ENCODE data around the gene PCDHA1.

DNA sequence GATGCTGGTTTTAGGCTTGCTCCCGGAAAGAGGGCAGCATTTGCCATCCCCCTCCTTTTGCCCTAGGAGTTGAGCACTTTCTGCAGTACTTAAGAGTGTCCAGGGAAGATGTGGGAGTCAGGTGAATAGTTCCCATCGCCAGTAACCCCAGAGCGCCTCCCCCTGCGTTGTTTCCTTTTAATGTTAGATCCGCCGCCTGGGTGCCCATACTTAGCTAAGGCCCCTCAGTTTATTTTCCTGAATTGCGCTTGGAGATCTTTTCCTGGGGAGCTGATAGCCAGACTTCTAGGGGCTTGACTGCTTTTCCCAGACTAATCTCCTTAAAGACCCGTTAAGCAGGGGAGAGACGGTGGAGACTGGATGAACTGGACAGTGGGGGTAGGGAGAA, 180.0 kb downstream of the PCDHA1 start:
- TF ChIP-seq, protein P1, sequence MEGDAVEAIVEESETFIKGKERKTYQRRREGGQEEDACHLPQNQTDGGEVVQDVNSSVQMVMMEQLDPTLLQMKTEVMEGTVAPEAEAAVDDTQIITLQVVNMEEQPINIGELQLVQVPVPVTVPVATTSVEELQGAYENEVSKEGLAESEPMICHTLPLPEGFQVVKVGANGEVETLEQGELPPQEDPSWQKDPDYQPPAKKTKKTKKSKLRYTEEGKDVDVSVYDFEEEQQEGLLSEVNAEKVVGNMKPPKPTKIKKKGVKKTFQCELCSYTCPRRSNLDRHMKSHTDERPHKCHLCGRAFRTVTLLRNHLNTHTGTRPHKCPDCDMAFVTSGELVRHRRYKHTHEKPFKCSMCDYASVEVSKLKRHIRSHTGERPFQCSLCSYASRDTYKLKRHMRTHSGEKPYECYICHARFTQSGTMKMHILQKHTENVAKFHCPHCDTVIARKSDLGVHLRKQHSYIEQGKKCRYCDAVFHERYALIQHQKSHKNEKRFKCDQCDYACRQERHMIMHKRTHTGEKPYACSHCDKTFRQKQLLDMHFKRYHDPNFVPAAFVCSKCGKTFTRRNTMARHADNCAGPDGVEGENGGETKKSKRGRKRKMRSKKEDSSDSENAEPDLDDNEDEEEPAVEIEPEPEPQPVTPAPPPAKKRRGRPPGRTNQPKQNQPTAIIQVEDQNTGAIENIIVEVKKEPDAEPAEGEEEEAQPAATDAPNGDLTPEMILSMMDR (IDR thresholded peaks at IDR 0.05; ENCODE audit: insufficient read depth, low read length): no peak
- TF ChIP-seq, protein P2, sequence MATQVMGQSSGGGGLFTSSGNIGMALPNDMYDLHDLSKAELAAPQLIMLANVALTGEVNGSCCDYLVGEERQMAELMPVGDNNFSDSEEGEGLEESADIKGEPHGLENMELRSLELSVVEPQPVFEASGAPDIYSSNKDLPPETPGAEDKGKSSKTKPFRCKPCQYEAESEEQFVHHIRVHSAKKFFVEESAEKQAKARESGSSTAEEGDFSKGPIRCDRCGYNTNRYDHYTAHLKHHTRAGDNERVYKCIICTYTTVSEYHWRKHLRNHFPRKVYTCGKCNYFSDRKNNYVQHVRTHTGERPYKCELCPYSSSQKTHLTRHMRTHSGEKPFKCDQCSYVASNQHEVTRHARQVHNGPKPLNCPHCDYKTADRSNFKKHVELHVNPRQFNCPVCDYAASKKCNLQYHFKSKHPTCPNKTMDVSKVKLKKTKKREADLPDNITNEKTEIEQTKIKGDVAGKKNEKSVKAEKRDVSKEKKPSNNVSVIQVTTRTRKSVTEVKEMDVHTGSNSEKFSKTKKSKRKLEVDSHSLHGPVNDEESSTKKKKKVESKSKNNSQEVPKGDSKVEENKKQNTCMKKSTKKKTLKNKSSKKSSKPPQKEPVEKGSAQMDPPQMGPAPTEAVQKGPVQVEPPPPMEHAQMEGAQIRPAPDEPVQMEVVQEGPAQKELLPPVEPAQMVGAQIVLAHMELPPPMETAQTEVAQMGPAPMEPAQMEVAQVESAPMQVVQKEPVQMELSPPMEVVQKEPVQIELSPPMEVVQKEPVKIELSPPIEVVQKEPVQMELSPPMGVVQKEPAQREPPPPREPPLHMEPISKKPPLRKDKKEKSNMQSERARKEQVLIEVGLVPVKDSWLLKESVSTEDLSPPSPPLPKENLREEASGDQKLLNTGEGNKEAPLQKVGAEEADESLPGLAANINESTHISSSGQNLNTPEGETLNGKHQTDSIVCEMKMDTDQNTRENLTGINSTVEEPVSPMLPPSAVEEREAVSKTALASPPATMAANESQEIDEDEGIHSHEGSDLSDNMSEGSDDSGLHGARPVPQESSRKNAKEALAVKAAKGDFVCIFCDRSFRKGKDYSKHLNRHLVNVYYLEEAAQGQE (IDR thresholded peaks at IDR 0.05; ENCODE audit: insufficient replicate concordance, low read depth): no peak

Data from HL-60 (cell line).